ENCODE results near the gene PLEKHN1.
"Not testable (repeated sequence)": the region's sequence is repeated elsewhere in the genome, so short reads cannot be mapped to it uniquely, and the experiment has no call there.

Gene PLEKHN1

GRCh38 chr1:1013105-1013921, 47.0 kb downstream of the PLEKHN1 start, which contains the start of gene ISG15:
Gene ISG15, plus strand, starts transcription at chr1:1013497. Its CDS starts 77 bp downstream, at chr1:1013574.
- peak; percentile 92 for DNase-seq (ENCODE audit: low read depth)

GRCh38 chr1:1013922-1014648, 47.8 kb downstream of the PLEKHN1 start:
- peak; percentile 55 for DNase-seq (ENCODE audit: low read depth)

- peak; percentile 32 for DNase-seq (ENCODE audit: low read depth)
These were observed 48.8 kb downstream of the PLEKHN1 start for GRCh38 chr1:1014799-1015681.

- DNase-seq (ENCODE audit: low read depth) = not testable (repeated sequence)
These were observed 51.4 kb downstream of the PLEKHN1 start for GRCh38 chr1:1017397-1018320.

- not testable (repeated sequence) for DNase-seq (ENCODE audit: low read depth)
These were observed 52.0 kb downstream of the PLEKHN1 start for GRCh38 chr1:1018321-1018685.

- peak; percentile 88 for DNase-seq (ENCODE audit: low read depth)
These were observed 53.1 kb downstream of the PLEKHN1 start for GRCh38 chr1:1019122-1019999.

GRCh38 chr1:1020000-1020404, 53.7 kb downstream of the PLEKHN1 start, which contains the start of gene AGRN:
Gene AGRN, plus strand, starts transcription at chr1:1020120. Its CDS starts 53 bp downstream, at chr1:1020173.
- DNase-seq (ENCODE audit: low read depth) = no peak

- no peak for DNase-seq (ENCODE audit: low read depth)
These were observed 54.2 kb downstream of the PLEKHN1 start for GRCh38 chr1:1020415-1021009.

- peak; percentile 87 for DNase-seq (ENCODE audit: low read depth)
These were observed 55.0 kb downstream of the PLEKHN1 start for GRCh38 chr1:1021010-1021919.

GRCh38 chr1:1021920-1022259, 55.6 kb downstream of the PLEKHN1 start:
- DNase-seq (ENCODE audit: low read depth) = no peak

GRCh38 chr1:1022302-1023009, 56.2 kb downstream of the PLEKHN1 start:
- no peak for DNase-seq (ENCODE audit: low read depth)

- DNase-seq (ENCODE audit: low read depth) = no peak
These were observed 57.4 kb downstream of the PLEKHN1 start for GRCh38 chr1:1023700-1024099.

GRCh38 chr1:1024149-1024770, 58.0 kb downstream of the PLEKHN1 start:
- no peak for DNase-seq (ENCODE audit: low read depth)

GRCh38 chr1:1024771-1025699, 58.8 kb downstream of the PLEKHN1 start:
- DNase-seq (ENCODE audit: low read depth) = peak; percentile 42

All from EH (cell line).